Cardiac septum (tissue), 1 donor: Measurements from ENCODE around the gene PNO1. TPM values are rescaled to one million over a fixed set of nuclear protein-coding genes. Genes with fewer than 3 reads are reported as not detected.

Source experiments
- total RNA-seq: library from RNA; stranded (reverse); fragmentation: NEBNext Ultra II Directional; extraction: Animal tissue kit (Norgen Biotek cat#: 25700); gene quantifications from one replicate; pipeline ENCODE4 v1.2.1, GENCODE V29; 2021
- donor health status: DM: no; HTN: no; CAD: no.

The PNO1 gene
- total RNA-seq, 1 donor from 2014 or later: 10.8 TPM

Other genes with a start within 250 kb of the PNO1 start
- 17.9 TPM for gene C1D, start 94.9 kb upstream of the PNO1 start, total RNA-seq
- gene PPP3R1, start 94.6 kb downstream of the PNO1 start, total RNA-seq: 33.4 TPM
- 10.1 TPM for gene CNRIP1, start 162.1 kb downstream of the PNO1 start, total RNA-seq
- 3.7 TPM for gene PLEK, start 207.4 kb downstream of the PNO1 start, total RNA-seq